Activated T-cell treated with anti-CD3 and anti-CD28 coated beads for 24 hours (primary cell): ENCODE measurements around the gene CAPN5.

Experiments used
- DNase-seq: peaks from one replicate; pipeline ENCODE4 v3.0.0-alpha.2; 2020; ENCODE audit warnings: low read depth

The CAPN5 gene

DNA sequence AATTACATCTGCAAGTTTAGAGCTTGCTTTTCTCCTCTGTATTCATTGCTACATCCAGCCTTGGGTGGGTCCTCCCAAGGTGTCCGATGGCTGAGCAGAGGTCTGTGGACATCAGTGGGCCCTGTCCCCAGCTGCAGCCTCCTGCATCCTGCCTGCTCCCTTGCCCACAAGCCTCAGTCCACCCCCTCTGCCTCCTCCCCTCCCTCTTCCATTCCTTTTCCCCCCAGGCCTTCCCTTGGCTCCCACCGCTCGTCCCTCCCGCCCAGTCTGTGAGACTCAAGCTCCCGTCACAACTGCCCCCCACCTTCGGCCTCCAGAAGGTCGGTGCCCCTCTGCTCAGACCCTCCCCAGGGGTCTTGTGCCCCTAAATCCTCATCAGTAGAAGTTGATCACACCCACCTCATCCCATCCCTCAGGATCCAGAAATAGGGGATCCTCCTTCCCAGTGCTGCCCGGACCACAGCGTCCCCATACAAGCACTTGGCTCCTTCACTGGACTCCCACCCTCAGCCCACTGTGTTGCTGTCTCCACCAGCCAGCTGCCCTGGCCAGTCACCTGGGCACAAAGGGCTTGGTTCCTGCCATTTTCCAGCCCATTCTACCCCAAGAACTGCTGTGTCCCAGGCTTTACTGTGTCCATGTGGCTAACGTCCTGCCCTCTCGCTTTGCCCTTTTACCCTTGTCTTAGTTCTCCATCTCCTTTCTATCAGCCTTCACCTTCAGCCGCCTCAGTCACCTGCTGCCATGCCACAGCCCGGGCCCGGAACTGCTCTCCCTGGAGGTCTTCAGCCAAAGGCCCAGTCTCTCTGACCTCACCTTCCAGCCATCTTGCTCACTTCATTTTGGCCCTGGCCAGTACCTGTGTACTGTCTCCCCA, 33.6 kb downstream of the CAPN5 start:
- no peak for DNase-seq

DNA sequence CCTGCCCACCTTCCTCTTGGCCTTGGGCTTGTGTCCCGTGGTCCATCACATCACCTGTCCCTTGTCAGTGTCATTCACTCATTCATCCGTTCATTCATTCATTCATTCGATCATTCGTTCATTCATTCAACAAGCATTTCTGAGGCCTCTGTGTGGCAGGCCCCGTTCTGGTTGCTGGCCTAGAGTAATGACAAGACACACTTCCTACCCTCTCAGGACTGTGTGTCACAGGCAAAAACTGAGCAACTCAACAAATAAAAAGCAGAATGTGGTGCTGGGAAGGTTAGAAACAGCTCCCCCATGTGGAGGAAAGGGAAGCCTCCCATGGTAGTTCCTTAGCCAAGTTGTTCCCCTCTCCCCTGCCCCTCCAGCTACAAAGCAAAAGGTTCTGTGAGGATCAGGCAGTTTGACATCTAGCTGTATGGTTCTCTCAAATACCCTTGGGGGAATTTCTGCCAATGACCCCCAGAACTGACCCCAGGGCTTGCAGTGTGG, 34.3 kb downstream of the CAPN5 start:
- no peak for DNase-seq

DNA sequence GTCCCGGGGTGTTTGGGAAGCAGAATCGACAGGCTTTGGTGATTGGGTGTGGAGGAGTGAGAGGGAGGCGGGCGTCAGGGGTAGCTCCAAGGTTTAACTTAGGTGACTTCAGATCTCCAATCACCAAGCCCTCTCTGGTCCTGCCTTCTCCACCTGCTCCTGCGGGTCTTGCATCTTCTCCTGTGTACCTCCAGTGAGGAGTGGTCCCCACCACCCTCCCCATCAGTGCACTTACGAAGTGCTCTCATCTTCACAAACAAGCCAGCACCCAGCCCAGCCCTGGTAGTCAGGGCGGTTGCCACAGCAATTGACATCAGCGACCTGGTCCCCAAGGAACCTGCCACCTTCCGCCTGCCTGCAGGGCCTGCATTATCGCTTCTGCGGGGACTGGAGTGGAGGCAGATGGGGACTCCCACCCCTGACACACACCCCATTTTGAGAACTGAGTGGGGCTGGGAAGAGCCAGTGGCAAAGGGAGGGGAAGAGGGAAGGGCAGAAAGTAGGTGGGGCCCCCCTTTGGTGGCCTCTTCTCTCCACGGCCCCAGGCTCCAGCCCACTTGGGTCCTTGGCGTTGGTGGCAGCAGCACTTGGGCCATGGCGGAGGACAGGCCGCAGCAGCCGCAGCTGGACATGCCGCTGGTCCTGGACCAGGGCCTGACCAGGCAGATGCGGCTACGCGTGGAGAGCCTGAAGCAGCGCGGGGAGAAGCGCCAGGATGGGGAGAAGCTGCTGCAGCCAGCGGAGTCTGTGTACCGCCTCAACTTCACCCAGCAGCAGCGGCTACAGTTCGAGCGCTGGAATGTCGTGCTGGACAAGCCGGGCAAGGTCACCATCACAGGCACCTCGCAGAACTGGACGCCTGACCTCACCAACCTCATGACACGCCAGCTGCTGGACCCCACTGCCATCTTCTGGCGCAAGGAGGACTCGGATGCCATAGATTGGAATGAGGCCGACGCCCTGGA, 35.8 kb downstream of the CAPN5 start, which contains the start of gene OMP:
Gene OMP, plus strand, starts transcription at position 595 of the 965 bp plus-strand sequence. Its CDS starts 0 bp downstream, at position 595.
- DNase-seq, result no peak

DNA sequence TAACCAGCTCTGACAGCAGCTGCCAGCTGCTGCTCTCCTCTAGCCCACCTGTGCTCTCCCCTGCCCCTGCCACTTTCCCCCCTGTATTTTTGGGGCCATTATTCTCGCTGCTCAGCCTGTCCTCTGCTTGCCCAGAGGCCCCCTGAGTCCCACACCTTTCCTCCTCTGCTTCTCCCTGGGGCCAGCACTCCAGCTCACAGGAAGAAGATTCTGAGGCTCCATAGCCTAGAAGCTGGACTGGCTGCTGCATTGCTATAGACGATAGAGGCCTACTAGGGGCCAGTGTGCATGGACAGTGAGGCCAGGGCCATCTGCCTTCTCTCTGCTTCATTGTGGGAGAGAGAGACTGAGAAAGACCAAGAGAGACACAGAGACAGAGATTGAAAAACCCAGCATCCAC, 36.5 kb downstream of the CAPN5 start:
- no peak for DNase-seq

DNA sequence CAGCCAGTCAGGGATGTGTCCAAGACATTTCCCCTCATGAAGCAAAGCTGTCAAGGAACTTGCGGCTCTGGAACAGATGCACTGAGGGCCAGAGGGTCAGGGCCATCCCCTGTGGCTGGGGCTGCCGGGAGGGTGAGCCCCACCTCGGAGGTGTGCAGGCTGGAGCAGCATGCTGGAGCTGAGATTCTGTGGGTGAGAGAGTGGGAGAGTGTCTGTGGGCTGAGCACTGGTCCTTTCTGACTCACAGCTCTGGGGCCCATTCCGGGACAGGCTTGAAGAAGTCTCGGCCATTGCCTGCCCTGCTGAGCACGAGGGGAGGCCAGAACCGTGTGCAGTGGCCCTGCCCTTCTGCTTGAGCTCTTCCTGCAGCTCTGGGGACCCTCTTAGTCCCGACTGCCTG, 38.0 kb downstream of the CAPN5 start:
- no peak for DNase-seq

DNA sequence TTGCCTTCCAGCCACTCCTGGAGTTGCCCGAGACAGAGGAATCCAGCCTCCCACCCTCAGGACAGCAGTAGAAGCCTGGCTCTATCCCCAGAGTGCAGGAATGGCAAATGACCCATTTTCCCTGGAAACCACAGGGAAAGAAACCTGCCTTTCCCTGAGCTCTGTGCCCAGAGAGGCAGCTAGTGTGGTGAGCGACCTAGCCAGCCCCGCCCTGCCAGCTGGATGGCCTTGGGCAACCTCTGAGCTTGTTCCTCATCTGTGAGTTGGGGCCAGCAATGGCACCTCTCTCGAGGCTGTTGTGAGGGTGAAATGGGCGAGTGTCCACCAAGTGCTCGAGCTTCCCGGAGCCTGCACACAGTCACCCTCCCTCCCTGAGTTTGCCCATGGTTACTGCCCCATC, 39.5 kb downstream of the CAPN5 start:
- no peak for DNase-seq

DNA sequence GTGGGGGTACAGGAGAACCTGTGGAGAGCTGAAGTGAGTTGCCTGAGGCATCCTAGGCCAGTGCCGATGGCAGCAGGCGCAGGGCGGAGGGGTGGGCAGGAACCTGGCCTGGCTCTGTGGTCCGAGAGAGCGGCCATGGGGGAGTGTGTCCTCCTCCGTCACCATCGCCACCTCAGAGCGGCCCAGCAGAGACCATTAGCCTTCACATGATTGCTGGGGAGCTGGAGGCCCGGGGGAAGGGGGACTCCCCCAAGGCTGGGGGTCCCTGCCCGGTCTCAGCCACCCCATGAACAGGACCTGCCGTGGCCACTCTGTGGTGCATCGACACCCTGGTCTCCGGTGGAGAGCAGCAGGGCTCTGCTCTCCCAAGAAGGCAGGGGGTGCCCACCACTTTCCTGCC, 40.0 kb downstream of the CAPN5 start:
- DNase-seq, result no peak

DNA sequence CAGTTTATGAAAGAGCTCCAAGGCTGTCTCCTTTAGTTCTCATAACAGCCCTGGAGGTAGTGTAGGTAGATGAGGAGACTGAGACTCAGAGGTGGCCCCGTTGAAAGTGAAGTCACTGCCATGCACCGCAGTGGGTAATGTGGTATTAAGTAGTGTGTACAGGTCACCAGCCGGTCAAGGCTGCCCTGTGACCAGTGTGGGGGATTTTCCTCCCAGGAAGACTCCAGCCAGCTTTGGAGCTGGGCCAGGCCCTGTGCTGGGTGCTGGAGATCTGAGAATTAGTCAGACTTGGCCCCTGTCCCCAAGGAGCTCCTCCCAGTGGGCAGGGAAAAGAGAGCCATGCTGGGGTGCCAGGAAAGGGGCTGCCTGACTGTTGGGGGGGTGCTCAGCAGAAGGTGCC, 41.2 kb downstream of the CAPN5 start:
- no peak for DNase-seq

DNA sequence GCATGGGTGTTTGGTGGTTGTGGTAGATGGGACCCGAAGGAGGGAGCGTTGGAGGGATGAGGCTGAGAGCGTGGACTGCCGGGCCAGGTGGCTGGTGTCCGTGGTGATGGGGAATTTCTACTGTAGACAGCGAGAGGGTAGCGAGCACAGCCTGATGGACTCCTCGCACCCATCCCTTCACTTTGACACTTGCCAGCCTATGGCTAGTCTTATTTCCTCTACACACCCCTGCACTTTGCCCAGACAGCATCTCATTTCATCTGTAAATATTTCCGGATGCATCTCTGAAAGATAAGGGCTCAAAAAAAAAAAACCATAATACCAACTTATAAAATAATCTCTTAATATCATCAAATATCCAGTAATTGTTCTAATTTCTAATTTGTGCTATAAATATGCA, 41.7 kb downstream of the CAPN5 start:
- no peak for DNase-seq

DNA sequence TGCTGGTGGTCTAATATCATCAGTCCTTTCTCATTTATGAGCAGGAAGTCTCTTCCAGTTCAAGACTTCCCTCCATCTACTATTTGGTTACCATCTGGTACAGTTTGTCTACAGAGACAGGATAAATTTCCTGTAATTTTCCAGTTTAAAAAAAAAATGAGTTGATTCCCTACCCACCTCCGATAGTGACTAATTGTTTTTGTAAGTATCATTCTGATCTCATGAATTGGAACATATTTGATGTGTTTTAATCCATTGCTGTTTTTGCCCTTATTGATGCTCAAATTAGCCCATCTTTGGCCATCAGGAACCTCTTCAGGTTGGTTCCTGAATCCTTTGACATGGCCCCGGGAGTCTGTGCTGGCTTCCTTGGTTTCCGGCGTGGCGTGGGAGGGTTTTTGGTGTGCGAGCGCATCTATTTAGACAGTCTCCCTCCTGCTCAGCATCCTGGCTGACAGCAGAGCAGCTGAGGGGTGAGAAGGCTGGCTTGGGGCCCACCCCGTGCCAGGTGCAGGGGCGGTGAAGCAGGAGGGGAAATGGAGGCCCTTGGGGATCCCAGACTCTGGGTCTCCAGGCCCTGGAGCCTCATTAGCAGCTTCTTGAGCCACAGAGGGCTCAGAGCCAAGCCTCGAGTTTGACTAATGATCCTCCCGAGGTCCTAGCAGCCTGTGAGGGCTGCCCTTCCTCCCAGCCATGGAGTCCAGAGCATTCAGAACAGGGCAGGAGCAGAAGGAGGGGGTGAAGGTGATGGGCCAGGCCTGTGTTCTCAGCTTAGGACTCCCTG, 42.7 kb downstream of the CAPN5 start:
- DNase-seq, result no peak

DNA sequence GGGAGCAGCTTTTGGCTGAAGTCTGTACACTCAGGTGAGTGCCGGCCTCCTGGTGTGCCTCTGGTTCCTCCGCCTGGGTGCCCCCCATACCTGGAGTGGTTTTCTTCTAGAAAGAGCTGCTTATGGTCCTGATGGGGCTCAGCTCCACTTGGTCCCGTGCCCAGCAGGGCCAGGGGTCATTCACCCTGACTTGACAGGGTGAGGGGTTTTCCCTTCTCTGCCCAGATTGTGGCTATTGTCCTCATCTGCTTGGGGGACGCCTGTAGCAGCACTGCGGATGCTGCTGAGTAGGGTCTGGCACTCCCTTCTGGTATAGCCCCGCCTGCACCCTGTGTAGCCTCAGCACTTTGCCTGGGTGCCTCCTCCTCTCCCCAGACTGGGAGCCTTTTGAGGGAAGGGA, 44.1 kb downstream of the CAPN5 start:
- no peak for DNase-seq

DNA sequence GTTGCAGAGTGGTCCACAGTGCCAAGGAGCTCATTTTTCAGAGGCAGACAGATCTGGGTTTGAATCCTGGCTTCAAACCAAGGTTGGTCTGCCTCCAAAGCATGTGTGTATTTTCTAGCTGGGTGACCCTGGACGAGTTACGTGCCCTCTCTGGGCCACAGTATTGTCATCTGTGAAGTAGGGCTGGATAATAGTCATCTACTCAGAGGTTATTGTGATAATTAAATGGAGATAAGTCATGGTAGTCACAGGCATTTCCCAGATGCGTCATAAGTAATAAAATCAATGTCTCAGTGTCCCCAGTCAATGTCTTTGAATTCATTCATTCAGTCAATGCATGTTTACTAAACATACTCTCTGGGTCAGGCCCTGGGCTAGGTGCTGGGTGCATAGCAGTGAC, 44.5 kb downstream of the CAPN5 start:
- DNase-seq, result no peak

DNA sequence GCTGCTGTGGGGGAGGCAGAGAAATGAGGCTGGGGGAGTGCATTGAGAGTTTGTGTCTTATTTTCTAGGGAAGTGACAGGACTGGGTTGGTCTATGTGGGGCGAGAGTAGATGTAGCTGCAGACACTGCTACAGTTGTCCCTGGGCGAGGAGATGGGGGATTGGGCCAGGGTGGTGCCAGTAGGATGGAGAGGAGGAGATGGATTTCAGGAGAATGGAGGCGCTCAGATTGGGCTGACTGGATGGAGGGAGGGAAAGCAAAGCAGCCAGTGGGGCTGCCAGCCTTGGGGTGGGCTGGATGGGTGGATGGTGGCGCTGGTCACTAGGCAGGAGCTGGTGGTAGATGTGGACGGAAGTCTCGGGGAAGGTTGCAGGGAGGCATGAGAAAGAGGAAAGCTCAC, 45.2 kb downstream of the CAPN5 start:
- no peak for DNase-seq

DNA sequence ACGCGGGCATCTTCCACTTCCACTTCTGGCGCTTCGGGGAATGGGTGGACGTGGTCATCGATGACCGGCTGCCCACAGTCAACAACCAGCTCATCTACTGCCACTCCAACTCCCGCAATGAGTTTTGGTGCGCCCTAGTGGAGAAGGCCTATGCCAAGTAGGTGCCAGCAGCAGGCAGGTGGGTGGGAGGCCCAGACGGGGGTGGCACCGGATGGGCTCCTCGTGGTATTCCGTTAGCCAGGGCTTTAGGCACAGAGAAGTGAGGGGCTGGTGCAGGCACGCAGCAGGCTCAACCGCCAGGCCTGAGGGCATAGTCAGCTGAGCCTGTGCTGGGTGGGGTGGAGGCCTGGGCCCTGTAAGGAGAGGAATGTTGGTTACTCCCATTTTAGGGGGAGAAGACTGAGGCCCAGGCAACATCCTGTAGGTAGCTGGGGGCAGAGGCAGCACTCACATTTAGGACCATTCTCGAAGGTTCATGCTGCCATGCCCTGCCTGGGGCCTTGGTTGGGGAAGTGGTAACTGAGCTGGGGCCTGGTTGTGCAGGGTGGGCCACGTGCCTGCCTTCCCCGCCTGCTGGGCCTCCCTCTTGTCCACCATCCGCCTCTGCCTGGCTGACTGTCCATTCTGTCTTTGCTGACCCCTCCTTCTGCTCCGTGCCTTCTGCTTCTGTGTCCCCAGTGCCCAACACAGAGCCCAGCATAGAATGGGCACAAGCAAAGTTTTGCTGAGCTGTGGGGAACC, 46.0 kb downstream of the CAPN5 start:
- no peak for DNase-seq

DNA sequence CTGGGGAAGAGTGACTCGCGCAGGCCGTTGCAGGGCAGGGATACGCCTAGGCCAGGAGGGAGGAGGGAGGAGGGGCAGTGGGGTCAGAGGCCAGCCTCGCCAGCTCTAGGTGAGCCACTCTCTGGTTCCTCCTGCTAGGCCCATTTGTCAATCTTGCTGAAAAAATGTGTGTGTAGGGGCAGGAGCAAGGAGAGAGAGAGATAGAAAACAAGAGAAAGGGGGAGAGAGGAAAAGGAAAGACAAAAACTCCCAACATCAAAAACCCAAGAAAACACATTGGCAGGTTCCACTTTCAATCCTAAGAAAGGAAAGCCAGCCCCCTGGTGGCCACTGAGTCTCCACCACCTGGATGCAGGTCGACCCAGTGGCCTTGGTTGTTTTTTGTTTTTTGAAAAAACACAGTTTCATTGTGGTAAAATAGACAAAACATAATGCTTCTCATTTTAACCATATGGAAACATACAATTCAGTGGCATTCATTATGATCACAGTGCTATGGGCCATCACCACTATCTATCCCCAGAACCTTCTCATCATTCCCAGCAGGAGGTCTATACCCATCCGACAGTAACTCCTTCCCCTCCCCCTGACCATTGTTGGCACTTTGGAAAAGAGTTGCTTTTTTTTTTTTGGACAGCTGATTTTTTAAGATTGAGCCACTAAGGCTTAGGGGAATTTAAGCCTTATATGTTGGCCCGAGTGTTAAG, 46.8 kb downstream of the CAPN5 start:
- no peak for DNase-seq

DNA sequence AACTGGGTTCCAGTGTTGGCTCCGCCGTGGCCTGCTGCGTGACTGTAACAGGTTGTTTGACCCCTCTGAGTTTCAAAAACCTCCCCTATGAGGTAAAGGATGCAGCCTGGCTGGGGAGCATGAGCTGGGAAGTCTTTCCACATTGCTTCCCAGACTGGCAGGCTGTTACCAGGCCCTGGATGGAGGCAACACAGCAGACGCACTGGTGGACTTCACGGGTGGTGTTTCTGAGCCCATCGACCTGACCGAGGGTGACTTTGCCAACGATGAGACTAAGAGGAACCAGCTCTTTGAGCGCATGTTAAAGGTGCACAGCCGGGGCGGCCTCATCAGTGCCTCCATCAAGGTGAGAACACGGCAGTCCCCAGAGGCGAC, 47.3 kb downstream of the CAPN5 start:
- DNase-seq, result no peak

DNA sequence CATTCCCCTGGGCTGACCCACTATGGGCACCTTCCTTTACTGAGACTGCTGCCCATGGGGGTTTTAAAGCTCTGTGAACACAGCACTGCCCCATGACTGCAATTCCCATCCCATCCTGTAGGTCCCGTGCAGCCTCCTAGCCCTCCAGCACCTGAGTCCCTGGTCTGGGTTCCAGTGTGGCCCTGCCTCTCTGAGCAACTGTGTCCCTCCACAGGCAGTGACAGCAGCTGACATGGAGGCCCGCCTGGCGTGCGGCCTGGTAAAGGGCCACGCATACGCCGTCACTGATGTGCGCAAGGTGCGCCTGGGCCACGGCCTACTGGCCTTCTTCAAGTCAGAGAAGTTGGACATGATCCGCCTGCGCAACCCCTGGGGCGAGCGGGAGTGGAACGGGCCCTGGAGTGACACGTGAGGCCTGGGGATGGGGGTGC, 48.4 kb downstream of the CAPN5 start:
- no peak for DNase-seq

DNA sequence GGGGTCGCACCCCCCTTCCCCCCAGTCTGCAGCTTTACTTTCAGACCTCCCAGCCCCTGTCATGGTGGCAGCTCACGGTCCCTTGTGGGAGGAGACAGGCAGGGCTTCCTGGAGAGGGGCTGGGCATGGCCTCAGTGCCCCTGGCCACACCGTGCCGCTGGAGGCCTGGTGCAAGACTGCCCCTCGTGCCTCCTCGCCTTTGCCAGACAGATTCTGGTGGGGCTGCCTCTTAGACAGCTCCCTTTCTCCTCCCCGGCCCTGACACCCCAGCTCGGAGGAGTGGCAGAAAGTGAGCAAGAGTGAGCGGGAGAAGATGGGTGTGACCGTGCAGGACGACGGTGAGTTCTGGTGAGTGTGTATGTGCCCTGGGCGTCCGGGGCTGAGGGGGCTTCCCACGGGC, 49.2 kb downstream of the CAPN5 start:
- DNase-seq, result no peak

DNA sequence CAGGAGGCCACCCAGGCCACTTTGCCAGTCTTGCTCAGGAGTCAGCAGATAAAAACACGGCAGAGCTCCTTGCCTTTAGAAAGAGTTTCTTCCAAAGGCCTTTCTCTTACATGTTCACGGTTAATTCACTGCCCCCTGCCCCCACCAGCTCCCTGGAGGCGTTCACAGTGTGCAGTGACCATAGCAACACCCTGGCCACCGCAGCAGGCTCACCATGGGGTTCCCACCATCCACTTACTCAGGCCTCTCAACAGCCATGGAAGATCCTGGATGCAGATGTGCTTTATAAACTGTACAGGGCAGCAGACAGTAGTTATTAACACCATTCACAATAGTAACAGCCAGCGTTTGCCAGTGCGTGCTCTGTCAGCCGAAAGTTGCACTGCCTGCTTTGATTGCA, 50.7 kb downstream of the CAPN5 start:
- no peak for DNase-seq

DNA sequence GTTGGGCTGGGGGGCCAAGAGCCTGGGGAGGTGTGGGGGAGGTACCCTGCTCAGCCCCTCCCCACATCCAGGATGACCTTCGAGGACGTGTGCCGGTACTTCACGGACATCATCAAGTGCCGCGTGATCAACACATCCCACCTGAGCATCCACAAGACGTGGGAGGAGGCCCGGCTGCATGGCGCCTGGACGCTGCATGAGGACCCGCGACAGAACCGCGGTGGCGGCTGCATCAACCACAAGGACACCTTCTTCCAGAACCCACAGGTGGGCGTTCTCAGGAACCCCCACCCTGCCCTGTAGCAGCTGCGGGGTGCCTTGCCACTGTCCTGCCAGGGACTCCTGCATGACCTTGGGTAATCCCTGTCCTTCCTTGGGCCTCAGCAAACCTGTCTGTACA, 51.3 kb downstream of the CAPN5 start:
- DNase-seq, result no peak

DNA sequence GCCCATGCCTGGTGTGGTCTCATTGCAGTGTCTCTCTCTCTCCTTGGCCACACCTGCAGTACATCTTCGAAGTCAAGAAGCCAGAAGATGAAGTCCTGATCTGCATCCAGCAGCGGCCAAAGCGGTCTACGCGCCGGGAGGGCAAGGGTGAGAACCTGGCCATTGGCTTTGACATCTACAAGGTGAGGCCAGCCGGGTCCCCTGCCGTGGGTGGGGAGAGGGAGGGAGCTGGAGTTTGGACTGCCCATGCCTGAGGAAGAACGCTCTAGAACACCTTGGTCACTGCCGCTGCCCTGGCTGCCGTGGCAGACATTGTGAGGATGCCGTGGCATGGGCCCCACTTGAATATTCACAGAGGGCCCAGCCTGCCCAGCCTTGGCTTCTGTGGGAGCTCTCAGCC, 52.2 kb downstream of the CAPN5 start:
- no peak for DNase-seq
